HTERT RPE-1 (cell line): ENCODE results near the gene DARS1.
"Not testable (repeated sequence)": the region's sequence is repeated elsewhere in the genome, so short reads cannot be mapped to it uniquely, and the experiment has no call there.

Experiments used
- in situ Hi-C: fragments of 300-500 bp; cut with MboI; formaldehyde crosslinking; loops from 4 replicates; pipeline ENCODE4 v1.14.3; 2020; ENCODE audit warnings: low sequenced_read_pairs

The DARS1 gene

GRCh38 chr2:135890149-135890548, 95.3 kb downstream of the DARS1 start:
- in situ Hi-C loops, result no loop called here

- in situ Hi-C loops, result not testable (repeated sequence)
These were observed 96.8 kb downstream of the DARS1 start for GRCh38 chr2:135888587-135888986.

- in situ Hi-C loops, result no loop called here
These were observed 99.7 kb downstream of the DARS1 start for GRCh38 chr2:135885709-135886108.

GRCh38 chr2:135882415-135882814, 103.0 kb downstream of the DARS1 start:
- in situ Hi-C loops, result no loop called here

- in situ Hi-C loops, result not testable (repeated sequence)
These were observed 108.7 kb downstream of the DARS1 start for GRCh38 chr2:135876770-135877169.

- in situ Hi-C loops, result no loop called here
These were observed 109.2 kb downstream of the DARS1 start, which contains the start of gene MCM6 for GRCh38 chr2:135876066-135876711. Gene MCM6, minus strand, starts transcription at chr2:135876443. Its CDS starts 78 bp downstream, at chr2:135876365.

- in situ Hi-C loops, result no loop called here
These were observed 109.8 kb downstream of the DARS1 start for GRCh38 chr2:135875491-135876065.

GRCh38 chr2:135874777-135875365, 110.6 kb downstream of the DARS1 start:
- in situ Hi-C loops, result no loop called here

- in situ Hi-C loops, result no loop called here
These were observed 114.9 kb downstream of the DARS1 start for GRCh38 chr2:135870571-135870970.

- in situ Hi-C loops, result no loop called here
These were observed 122.2 kb downstream of the DARS1 start for GRCh38 chr2:135863233-135863632.

GRCh38 chr2:135862718-135863117, 122.7 kb downstream of the DARS1 start:
- in situ Hi-C loops, result no loop called here
